GM23338 (cell line): ENCODE results near the gene KDM4C. TPM values are rescaled to one million over a fixed set of nuclear protein-coding genes. Genes with fewer than 3 reads are reported as not detected.

Experiments
- CREB1 ChIP-seq: fragments of 250-450 bp; sonication (Bioruptor Pico); IDR thresholded peaks from 2 replicates; pipeline ENCODE4 v1.5.0; 2020; ENCODE audit warnings: low read depth, mild to moderate bottlenecking, moderate library complexity
- EZH2phosphoT487 ChIP-seq: fragments of 200-600 bp; sonication (generic); IDR thresholded peaks from one replicate; pipeline ENCODE4 v1.8.1; 2018; ENCODE audit warnings: antibody characterized with exemption; ENCODE audit not compliant: unreplicated experiment
- JUNB ChIP-seq: IDR thresholded peaks from one replicate; pipeline ENCODE4 v1.6.1; 2016; ENCODE audit warnings: antibody characterized with exemption; ENCODE audit not compliant: unreplicated experiment
- NANOG ChIP-seq: IDR thresholded peaks from 2 replicates; pipeline ENCODE4 v1.6.1; 2016; ENCODE audit warnings: antibody characterized with exemption, borderline replicate concordance
- POLR2AphosphoS5 ChIP-seq: IDR thresholded peaks from 2 replicates; pipeline ENCODE4 v1.6.1; 2016; ENCODE audit warnings: antibody characterized with exemption, low read depth
- STAT1 ChIP-seq: IDR thresholded peaks from one replicate; pipeline ENCODE4 v1.6.1; 2016; ENCODE audit warnings: antibody characterized with exemption; ENCODE audit not compliant: unreplicated experiment
- ZNF331 ChIP-seq: fragments of 250-450 bp; sonication (Bioruptor Pico); IDR thresholded peaks from 2 replicates; pipeline ENCODE4 v1.5.0; 2020; ENCODE audit warnings: low read depth, mild to moderate bottlenecking, moderate library complexity
- polyA plus RNA-seq: library from polyadenylated mRNA; unstranded; fragments of >200 nt; fragmentation: Nextera tagmentation; extraction: Ambion mirVana; gene quantifications from 2 replicates; pipeline ENCODE4 v1.2.1, GENCODE V29; 2016
- total RNA-seq: library from RNA; depleted of rRNA; stranded (reverse); fragments of >200 nt; shearing (Covaris generic); gene quantifications from 2 replicates; pipeline ENCODE4 v1.2.3, GENCODE V29; 2014
- TF ChIP-seq, protein P1 (sequence below): fragments of 250-450 bp; sonication (Bioruptor Pico); IDR thresholded peaks from 2 replicates; pipeline ENCODE4 v1.5.0; 2020; ENCODE audit warnings: mild to moderate bottlenecking, moderate library complexity
- TF ChIP-seq, protein P2 (sequence below), 2 experiments: fragments of 200-600 bp in 1 of 2; sonication (generic) in 1 of 2; conservative IDR thresholded peaks; 2 replicates each; pipeline versions ENCODE4 v1.5.1 to v1.6.1; 2016 to 2017; ENCODE audit warnings: antibody characterized with exemption in 2 of 2, low read depth in 2 of 2, mild to moderate bottlenecking in 2 of 2, moderate library complexity in 1 of 2
- TF ChIP-seq, protein P3 (sequence below): IDR thresholded peaks from 2 replicates; pipeline ENCODE4 v1.6.1; 2016; ENCODE audit warnings: antibody characterized with exemption
- TF ChIP-seq, protein P4 (sequence below): IDR thresholded peaks from one replicate; pipeline ENCODE4 v1.6.1; 2018; ENCODE audit warnings: antibody characterized with exemption; ENCODE audit not compliant: unreplicated experiment

The KDM4C gene
- total and polyA plus RNA-seq, 2 experiments from 2014 or later: 12.0 to 43.8 TPM

DNA sequence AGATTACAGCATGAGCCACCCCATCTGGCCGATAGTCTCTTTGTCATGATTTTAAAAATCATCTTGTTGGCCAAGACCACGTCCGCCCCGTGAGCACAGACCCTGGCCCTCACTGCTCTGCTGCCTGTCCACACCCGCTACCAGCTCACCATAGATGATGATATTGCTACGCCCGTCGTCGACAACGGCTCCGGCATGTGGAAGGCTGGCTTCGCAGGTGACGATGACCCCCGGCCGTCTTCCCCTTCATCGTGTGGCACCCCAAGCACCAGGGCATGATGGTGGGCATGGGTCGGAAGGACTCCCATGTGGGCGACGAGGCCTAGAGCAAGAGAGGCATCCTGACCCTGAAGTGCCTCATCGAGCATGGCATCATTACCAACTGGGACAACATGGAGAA lies 76.5 kb downstream of the KDM4C start (continued):
- TF ChIP-seq, protein P1, sequence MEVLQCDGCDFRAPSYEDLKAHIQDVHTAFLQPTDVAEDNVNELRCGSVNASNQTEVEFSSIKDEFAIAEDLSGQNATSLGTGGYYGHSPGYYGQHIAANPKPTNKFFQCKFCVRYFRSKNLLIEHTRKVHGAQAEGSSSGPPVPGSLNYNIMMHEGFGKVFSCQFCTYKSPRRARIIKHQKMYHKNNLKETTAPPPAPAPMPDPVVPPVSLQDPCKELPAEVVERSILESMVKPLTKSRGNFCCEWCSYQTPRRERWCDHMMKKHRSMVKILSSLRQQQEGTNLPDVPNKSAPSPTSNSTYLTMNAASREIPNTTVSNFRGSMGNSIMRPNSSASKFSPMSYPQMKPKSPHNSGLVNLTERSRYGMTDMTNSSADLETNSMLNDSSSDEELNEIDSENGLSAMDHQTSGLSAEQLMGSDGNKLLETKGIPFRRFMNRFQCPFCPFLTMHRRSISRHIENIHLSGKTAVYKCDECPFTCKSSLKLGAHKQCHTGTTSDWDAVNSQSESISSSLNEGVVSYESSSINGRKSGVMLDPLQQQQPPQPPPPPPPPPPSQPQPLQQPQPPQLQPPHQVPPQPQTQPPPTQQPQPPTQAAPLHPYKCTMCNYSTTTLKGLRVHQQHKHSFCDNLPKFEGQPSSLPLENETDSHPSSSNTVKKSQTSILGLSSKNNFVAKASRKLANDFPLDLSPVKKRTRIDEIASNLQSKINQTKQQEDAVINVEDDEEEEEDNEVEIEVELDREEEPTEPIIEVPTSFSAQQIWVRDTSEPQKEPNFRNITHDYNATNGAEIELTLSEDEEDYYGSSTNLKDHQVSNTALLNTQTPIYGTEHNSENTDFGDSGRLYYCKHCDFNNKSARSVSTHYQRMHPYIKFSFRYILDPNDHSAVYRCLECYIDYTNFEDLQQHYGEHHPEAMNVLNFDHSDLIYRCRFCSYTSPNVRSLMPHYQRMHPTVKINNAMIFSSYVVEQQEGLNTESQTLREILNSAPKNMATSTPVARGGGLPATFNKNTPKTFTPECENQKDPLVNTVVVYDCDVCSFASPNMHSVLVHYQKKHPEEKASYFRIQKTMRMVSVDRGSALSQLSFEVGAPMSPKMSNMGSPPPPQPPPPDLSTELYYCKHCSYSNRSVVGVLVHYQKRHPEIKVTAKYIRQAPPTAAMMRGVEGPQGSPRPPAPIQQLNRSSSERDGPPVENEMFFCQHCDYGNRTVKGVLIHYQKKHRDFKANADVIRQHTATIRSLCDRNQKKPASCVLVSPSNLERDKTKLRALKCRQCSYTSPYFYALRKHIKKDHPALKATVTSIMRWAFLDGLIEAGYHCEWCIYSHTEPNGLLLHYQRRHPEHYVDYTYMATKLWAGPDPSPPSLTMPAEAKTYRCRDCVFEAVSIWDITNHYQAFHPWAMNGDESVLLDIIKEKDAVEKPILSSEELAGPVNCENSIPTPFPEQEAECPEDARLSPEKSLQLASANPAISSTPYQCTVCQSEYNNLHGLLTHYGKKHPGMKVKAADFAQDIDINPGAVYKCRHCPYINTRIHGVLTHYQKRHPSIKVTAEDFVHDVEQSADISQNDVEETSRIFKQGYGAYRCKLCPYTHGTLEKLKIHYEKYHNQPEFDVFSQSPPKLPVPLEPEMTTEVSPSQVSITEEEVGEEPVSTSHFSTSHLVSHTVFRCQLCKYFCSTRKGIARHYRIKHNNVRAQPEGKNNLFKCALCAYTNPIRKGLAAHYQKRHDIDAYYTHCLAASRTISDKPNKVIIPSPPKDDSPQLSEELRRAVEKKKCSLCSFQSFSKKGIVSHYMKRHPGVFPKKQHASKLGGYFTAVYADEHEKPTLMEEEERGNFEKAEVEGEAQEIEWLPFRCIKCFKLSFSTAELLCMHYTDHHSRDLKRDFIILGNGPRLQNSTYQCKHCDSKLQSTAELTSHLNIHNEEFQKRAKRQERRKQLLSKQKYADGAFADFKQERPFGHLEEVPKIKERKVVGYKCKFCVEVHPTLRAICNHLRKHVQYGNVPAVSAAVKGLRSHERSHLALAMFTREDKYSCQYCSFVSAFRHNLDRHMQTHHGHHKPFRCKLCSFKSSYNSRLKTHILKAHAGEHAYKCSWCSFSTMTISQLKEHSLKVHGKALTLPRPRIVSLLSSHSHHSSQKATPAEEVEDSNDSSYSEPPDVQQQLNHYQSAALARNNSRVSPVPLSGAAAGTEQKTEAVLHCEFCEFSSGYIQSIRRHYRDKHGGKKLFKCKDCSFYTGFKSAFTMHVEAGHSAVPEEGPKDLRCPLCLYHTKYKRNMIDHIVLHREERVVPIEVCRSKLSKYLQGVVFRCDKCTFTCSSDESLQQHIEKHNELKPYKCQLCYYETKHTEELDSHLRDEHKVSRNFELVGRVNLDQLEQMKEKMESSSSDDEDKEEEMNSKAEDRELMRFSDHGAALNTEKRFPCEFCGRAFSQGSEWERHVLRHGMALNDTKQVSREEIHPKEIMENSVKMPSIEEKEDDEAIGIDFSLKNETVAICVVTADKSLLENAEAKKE (CRISPR knock-in tag): no peak
- TF ChIP-seq POLR2AphosphoS5 (no peak), EZH2phosphoT487 (no peak), CREB1 (CRISPR knock-in tag) (no peak), JUNB (no peak), NANOG (no peak), STAT1 (no peak), ZNF331 (CRISPR knock-in tag) (no peak)
- TF ChIP-seq, protein P2, sequence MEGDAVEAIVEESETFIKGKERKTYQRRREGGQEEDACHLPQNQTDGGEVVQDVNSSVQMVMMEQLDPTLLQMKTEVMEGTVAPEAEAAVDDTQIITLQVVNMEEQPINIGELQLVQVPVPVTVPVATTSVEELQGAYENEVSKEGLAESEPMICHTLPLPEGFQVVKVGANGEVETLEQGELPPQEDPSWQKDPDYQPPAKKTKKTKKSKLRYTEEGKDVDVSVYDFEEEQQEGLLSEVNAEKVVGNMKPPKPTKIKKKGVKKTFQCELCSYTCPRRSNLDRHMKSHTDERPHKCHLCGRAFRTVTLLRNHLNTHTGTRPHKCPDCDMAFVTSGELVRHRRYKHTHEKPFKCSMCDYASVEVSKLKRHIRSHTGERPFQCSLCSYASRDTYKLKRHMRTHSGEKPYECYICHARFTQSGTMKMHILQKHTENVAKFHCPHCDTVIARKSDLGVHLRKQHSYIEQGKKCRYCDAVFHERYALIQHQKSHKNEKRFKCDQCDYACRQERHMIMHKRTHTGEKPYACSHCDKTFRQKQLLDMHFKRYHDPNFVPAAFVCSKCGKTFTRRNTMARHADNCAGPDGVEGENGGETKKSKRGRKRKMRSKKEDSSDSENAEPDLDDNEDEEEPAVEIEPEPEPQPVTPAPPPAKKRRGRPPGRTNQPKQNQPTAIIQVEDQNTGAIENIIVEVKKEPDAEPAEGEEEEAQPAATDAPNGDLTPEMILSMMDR (conservative IDR thresholded peaks at IDR 0.05; ENCODE audit: low read depth in 2 of 2): no peak
- TF ChIP-seq, protein P3, sequence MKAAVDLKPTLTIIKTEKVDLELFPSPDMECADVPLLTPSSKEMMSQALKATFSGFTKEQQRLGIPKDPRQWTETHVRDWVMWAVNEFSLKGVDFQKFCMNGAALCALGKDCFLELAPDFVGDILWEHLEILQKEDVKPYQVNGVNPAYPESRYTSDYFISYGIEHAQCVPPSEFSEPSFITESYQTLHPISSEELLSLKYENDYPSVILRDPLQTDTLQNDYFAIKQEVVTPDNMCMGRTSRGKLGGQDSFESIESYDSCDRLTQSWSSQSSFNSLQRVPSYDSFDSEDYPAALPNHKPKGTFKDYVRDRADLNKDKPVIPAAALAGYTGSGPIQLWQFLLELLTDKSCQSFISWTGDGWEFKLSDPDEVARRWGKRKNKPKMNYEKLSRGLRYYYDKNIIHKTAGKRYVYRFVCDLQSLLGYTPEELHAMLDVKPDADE: no peak
- TF ChIP-seq, protein P4, sequence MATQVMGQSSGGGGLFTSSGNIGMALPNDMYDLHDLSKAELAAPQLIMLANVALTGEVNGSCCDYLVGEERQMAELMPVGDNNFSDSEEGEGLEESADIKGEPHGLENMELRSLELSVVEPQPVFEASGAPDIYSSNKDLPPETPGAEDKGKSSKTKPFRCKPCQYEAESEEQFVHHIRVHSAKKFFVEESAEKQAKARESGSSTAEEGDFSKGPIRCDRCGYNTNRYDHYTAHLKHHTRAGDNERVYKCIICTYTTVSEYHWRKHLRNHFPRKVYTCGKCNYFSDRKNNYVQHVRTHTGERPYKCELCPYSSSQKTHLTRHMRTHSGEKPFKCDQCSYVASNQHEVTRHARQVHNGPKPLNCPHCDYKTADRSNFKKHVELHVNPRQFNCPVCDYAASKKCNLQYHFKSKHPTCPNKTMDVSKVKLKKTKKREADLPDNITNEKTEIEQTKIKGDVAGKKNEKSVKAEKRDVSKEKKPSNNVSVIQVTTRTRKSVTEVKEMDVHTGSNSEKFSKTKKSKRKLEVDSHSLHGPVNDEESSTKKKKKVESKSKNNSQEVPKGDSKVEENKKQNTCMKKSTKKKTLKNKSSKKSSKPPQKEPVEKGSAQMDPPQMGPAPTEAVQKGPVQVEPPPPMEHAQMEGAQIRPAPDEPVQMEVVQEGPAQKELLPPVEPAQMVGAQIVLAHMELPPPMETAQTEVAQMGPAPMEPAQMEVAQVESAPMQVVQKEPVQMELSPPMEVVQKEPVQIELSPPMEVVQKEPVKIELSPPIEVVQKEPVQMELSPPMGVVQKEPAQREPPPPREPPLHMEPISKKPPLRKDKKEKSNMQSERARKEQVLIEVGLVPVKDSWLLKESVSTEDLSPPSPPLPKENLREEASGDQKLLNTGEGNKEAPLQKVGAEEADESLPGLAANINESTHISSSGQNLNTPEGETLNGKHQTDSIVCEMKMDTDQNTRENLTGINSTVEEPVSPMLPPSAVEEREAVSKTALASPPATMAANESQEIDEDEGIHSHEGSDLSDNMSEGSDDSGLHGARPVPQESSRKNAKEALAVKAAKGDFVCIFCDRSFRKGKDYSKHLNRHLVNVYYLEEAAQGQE: no peak
